ENCODE measurements around the gene R3HCC1L. TPM values are rescaled to one million over a fixed set of nuclear protein-coding genes. Genes with fewer than 3 reads are reported as not detected.
"Not testable (repeated sequence)": the region's sequence is repeated elsewhere in the genome, so short reads cannot be mapped to it uniquely, and the experiment has no call there.

R3HCC1L gene
- total and polyA plus RNA-seq, 2 donors, result 14.7 to 20.4 TPM

GRCh38 chr10:98226508-98227144 lies 92.2 kb downstream of the R3HCC1L start:
- Histone ChIP-seq H3K4me3 (ENCODE audit: low read length in 2 of 2) (no peak overlapping the region), H3K36me3 (ENCODE audit: control insufficient read depth in 2 of 2, insufficient read depth in 2 of 2, low read length in 1 of 2) (no peaks in the 10 kb centered on the region), H3K27ac (ENCODE audit: low read depth in 1 of 2, low read length in 1 of 2) (no peak overlapping the region), H3K9me3 (ENCODE audit: control insufficient read depth in 2 of 2, insufficient read depth in 1 of 2, low read length in 1 of 2) (no peaks in the 10 kb centered on the region), H3K27me3 (ENCODE audit: control insufficient read depth in 2 of 2, insufficient read depth in 1 of 2, low read length in 1 of 2) (no peaks in the 10 kb centered on the region), H3K4me1 (ENCODE audit: control insufficient read depth in 2 of 2, insufficient read depth in 2 of 2, low read length in 2 of 2) (no peaks in the 10 kb centered on the region)
- DNase-seq (ENCODE audit: low read depth in 6 of 9, low spot score in 9 of 9), result no peak
- WGBS, result 94% methylated on average over 1 of the region's 1 CpG

- 99% methylated on average over 3 of the region's 3 CpGs for WGBS
- not testable (repeated sequence) for H3K9me3 ChIP-seq (ENCODE audit: control insufficient read depth in 2 of 2, insufficient read depth in 1 of 2, low read length in 1 of 2); H3K4me1 ChIP-seq (ENCODE audit: control insufficient read depth in 2 of 2, insufficient read depth in 2 of 2, low read length in 2 of 2); H3K4me3 ChIP-seq (ENCODE audit: low read length in 2 of 2); H3K27me3 ChIP-seq (ENCODE audit: control insufficient read depth in 2 of 2, insufficient read depth in 1 of 2, low read length in 1 of 2); DNase-seq (ENCODE audit: low read depth in 6 of 9, low spot score in 9 of 9); H3K36me3 ChIP-seq (ENCODE audit: control insufficient read depth in 2 of 2, insufficient read depth in 2 of 2, low read length in 1 of 2); H3K27ac ChIP-seq (ENCODE audit: low read depth in 1 of 2, low read length in 1 of 2)
Observed at GRCh38 chr10:98227713-98228112, 93.3 kb downstream of the R3HCC1L start.

DNA sequence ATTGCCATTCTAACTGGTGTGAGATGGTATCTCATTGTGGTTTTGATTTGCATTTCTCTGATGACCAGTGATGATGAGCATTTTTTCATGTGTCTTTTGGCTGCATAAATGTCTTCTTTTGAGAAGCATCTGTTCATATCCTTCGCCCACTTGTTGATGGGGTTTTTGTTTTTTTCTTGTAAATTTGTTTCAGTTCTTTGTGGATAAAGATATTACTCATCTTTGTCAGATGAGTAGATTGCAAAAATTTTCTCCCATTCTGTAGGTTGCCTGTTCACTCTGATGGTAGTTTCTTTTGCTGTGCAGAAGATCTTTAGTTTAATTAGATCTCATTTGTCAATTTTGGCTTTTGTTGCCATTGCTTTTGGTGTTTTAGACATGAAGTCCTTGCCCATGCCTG lies 93.8 kb downstream of the R3HCC1L start:
- WGBS, result 100% methylated on average over 1 of the region's 1 CpG

DNA sequence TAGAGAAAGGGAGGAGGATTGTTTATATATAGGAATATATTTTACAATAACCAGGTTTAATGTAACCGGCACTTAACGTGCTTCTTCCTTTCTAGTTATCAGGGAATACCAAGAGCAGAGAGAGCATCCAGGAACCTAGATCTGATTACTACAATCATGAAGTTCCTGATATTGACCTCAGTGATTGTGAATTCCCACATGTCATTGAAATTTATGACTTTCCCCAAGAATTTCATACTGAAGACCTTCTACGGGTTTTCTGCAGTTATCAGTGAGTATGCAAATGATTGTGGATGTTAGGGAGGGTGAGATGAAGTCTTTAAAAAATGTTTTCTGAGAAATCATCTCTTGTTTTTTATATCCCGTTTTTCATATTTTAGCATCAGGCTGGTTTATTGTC lies 97.0 kb downstream of the R3HCC1L start:
- H3K36me3 ChIP-seq (ENCODE audit: control insufficient read depth in 2 of 2, insufficient read depth in 2 of 2, low read length in 1 of 2), result peaks cover 12 to 13% of the 10 kb centered on the region in 2 donors

More for the DNA sequence above, 93.8 kb downstream of the R3HCC1L start:
- H3K27me3 ChIP-seq (ENCODE audit: control insufficient read depth in 2 of 2, insufficient read depth in 1 of 2, low read length in 1 of 2); H3K36me3 ChIP-seq (ENCODE audit: control insufficient read depth in 2 of 2, insufficient read depth in 2 of 2, low read length in 1 of 2); H3K4me1 ChIP-seq (ENCODE audit: control insufficient read depth in 2 of 2, insufficient read depth in 2 of 2, low read length in 2 of 2); H3K4me3 ChIP-seq (ENCODE audit: low read length in 2 of 2); DNase-seq (ENCODE audit: low read depth in 6 of 9, low spot score in 9 of 9); H3K27ac ChIP-seq (ENCODE audit: low read depth in 1 of 2, low read length in 1 of 2); H3K9me3 ChIP-seq (ENCODE audit: control insufficient read depth in 2 of 2, insufficient read depth in 1 of 2, low read length in 1 of 2): not testable (repeated sequence)

DNA sequence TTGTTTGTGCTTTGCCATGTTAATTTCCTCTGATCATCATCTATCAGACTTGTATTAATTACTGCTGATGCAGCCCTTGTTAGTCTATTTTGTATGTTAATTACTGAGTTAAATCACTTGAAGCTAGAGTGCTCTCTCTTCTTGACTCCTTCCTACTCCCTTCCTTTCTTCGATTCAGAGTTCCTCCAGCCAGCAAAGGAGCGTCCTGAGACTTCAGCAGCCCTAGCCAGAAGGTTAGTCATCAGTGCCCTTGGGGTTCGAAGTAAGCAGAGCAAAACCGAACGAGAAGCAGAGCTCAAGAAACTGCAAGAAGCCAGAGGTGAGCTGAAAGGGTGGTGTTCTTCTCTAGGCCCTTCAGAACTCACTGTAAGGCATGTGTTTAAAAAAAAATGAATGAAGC lies 101.4 kb downstream of the R3HCC1L start:
- Histone ChIP-seq H3K27ac (ENCODE audit: low read depth in 1 of 2, low read length in 1 of 2) (no peak overlapping the region), H3K9me3 (ENCODE audit: control insufficient read depth in 2 of 2, insufficient read depth in 1 of 2, low read length in 1 of 2) (no peaks in the 10 kb centered on the region), H3K27me3 (ENCODE audit: control insufficient read depth in 2 of 2, insufficient read depth in 1 of 2, low read length in 1 of 2) (no peaks in the 10 kb centered on the region), H3K36me3 (ENCODE audit: control insufficient read depth in 2 of 2, insufficient read depth in 2 of 2, low read length in 1 of 2) (peaks cover 18 to 25% of the 10 kb centered on the region in 2 donors), H3K4me3 (ENCODE audit: low read length in 2 of 2) (no peak overlapping the region), H3K4me1 (ENCODE audit: control insufficient read depth in 2 of 2, insufficient read depth in 2 of 2, low read length in 2 of 2) (no peaks in the 10 kb centered on the region)
- no peak for DNase-seq (ENCODE audit: low read depth in 6 of 9, low spot score in 9 of 9)
- over 99% methylated on average over 5 of the region's 5 CpGs for WGBS

More for the DNA sequence above, 97.0 kb downstream of the R3HCC1L start:
- H3K4me3 ChIP-seq (ENCODE audit: low read length in 2 of 2), result no peak overlapping the region
- H3K27ac ChIP-seq (ENCODE audit: low read depth in 1 of 2, low read length in 1 of 2), result no peak overlapping the region
- H3K9me3 ChIP-seq (ENCODE audit: control insufficient read depth in 2 of 2, insufficient read depth in 1 of 2, low read length in 1 of 2), result no peaks in the 10 kb centered on the region
- H3K4me1 ChIP-seq (ENCODE audit: control insufficient read depth in 2 of 2, insufficient read depth in 2 of 2, low read length in 2 of 2), result no peaks in the 10 kb centered on the region
- no peaks in the 10 kb centered on the region for H3K27me3 ChIP-seq (ENCODE audit: control insufficient read depth in 2 of 2, insufficient read depth in 1 of 2, low read length in 1 of 2)
- no peak for DNase-seq (ENCODE audit: low read depth in 6 of 9, low spot score in 9 of 9)
- 97% methylated on average over 4 of the region's 4 CpGs for WGBS

DNA sequence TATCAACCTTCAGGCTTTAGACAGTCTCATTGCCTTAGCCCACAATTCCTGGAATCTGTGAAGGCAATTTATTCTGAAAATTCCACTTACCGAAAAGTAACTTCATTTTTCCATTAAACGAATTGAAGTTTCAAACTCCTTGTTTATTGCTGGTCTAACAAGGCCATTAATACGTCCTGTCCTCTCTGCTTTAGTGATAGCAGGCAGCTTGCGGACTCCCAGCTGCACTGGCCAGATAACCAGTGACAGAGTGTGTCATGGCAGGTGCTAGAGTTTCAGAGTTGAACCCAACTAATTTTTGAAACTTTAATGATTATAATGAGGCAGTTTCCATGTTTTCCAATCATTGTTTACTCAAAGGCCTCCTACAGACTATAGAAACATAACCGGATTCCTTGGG lies 102.4 kb downstream of the R3HCC1L start:
- no peaks in the 10 kb centered on the region for H3K27me3 ChIP-seq (ENCODE audit: control insufficient read depth in 2 of 2, insufficient read depth in 1 of 2, low read length in 1 of 2)
- no peak overlapping the region for H3K27ac ChIP-seq (ENCODE audit: low read depth in 1 of 2, low read length in 1 of 2)
- DNase-seq (ENCODE audit: low read depth in 6 of 9, low spot score in 9 of 9), result no peak
- 97% methylated on average over 5 of the region's 5 CpGs for WGBS
- H3K36me3 ChIP-seq (ENCODE audit: control insufficient read depth in 2 of 2, insufficient read depth in 2 of 2, low read length in 1 of 2), result peaks cover 18 to 25% of the 10 kb centered on the region in 2 donors
- no peak overlapping the region for H3K4me3 ChIP-seq (ENCODE audit: low read length in 2 of 2)
- no peaks in the 10 kb centered on the region for H3K9me3 ChIP-seq (ENCODE audit: control insufficient read depth in 2 of 2, insufficient read depth in 1 of 2, low read length in 1 of 2)
- no peaks in the 10 kb centered on the region for H3K4me1 ChIP-seq (ENCODE audit: control insufficient read depth in 2 of 2, insufficient read depth in 2 of 2, low read length in 2 of 2)

DNA sequence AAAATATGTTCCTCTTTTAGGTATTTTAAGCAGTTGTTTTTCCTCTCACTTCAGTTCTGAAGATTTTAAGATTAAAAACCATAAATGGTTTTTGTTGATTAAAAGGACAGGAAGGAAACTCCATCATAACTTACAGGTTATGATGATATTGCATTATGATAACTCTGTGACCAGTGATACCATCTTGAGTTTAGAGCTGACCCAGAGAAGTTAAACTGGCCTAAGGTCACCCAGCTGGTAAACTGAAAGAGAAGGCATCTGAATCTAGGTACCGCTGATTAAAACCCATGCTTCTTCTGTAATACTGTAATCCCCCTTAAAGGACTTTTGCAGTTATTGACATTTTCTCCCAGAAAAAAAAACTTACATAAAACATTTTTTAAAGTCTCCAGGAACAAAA lies 103.9 kb downstream of the R3HCC1L start:
- no peaks in the 10 kb centered on the region for H3K4me1 ChIP-seq (ENCODE audit: control insufficient read depth in 2 of 2, insufficient read depth in 2 of 2, low read length in 2 of 2)
- no peak overlapping the region for H3K4me3 ChIP-seq (ENCODE audit: low read length in 2 of 2)
- no peaks in the 10 kb centered on the region for H3K27me3 ChIP-seq (ENCODE audit: control insufficient read depth in 2 of 2, insufficient read depth in 1 of 2, low read length in 1 of 2)
- no peaks in the 10 kb centered on the region for H3K9me3 ChIP-seq (ENCODE audit: control insufficient read depth in 2 of 2, insufficient read depth in 1 of 2, low read length in 1 of 2)
- 87% methylated on average over 1 of the region's 1 CpG for WGBS
- peaks cover 18 to 28% of the 10 kb centered on the region in 2 donors for H3K36me3 ChIP-seq (ENCODE audit: control insufficient read depth in 2 of 2, insufficient read depth in 2 of 2, low read length in 1 of 2)
- H3K27ac ChIP-seq (ENCODE audit: low read depth in 1 of 2, low read length in 1 of 2), result no peak overlapping the region
- no peak for DNase-seq (ENCODE audit: low read depth in 6 of 9, low spot score in 9 of 9)

DNA sequence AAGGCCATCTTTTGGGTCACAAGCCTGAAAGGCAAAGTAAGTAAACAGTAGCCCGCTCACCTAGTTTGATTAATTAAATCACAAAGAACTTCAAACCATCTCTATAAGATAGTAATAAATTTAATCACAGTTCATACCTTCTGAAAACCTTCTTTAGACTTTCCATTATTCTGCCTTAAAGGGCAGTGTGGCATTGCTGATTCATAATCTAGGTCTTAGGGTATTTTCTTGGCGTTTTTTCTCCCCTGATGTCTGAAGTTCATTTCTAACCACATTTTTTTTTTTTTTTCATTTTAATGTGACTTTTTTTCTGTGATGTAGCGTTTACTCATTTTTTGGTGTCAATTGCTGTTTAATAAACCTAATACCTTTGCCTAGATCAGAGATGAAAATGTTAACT lies 106.1 kb downstream of the R3HCC1L start:
- Histone ChIP-seq H3K27me3 (ENCODE audit: control insufficient read depth in 2 of 2, insufficient read depth in 1 of 2, low read length in 1 of 2) (no peaks in the 10 kb centered on the region), H3K4me1 (ENCODE audit: control insufficient read depth in 2 of 2, insufficient read depth in 2 of 2, low read length in 2 of 2) (no peaks in the 10 kb centered on the region), H3K36me3 (ENCODE audit: control insufficient read depth in 2 of 2, insufficient read depth in 2 of 2, low read length in 1 of 2) (peaks cover 28 to 41% of the 10 kb centered on the region in 2 donors), H3K9me3 (ENCODE audit: control insufficient read depth in 2 of 2, insufficient read depth in 1 of 2, low read length in 1 of 2) (no peaks in the 10 kb centered on the region), H3K27ac (ENCODE audit: low read depth in 1 of 2, low read length in 1 of 2) (no peak overlapping the region), H3K4me3 (ENCODE audit: low read length in 2 of 2) (no peak overlapping the region)
- 97% methylated on average over 3 of the region's 3 CpGs for WGBS
- no peak for DNase-seq (ENCODE audit: low read depth in 6 of 9, low spot score in 9 of 9)

- no peaks in the 10 kb centered on the region for H3K27me3 ChIP-seq (ENCODE audit: control insufficient read depth in 2 of 2, insufficient read depth in 1 of 2, low read length in 1 of 2)
- no peak overlapping the region for H3K4me3 ChIP-seq (ENCODE audit: low read length in 2 of 2)
- peaks cover 10% of the 10 kb centered on the region in 2 donors for H3K4me1 ChIP-seq (ENCODE audit: control insufficient read depth in 2 of 2, insufficient read depth in 2 of 2, low read length in 2 of 2)
- H3K9me3 ChIP-seq (ENCODE audit: control insufficient read depth in 2 of 2, insufficient read depth in 1 of 2, low read length in 1 of 2), result no peaks in the 10 kb centered on the region
- WGBS, result 97% methylated on average over 1 of the region's 1 CpG
- H3K27ac ChIP-seq (ENCODE audit: low read depth in 1 of 2, low read length in 1 of 2), result no peak overlapping the region
- H3K36me3 ChIP-seq (ENCODE audit: control insufficient read depth in 2 of 2, insufficient read depth in 2 of 2, low read length in 1 of 2), result peaks cover 26% of the 10 kb centered on the region in 2 donors
- peak in 1 of 9 donors; percentile 19 for DNase-seq (ENCODE audit: low read depth in 6 of 9, low spot score in 9 of 9)
Observed at GRCh38 chr10:98242823-98243222, 108.4 kb downstream of the R3HCC1L start.

Measured in thymus (tissue), 11 donors.